Skeletal muscle satellite cell (primary cell): ENCODE measurements around the gene SOCS7.

Experiments used
- H3K27me3 ChIP-seq: 2 replicates; pipeline ENCODE4 v1.7.0; 2013; ENCODE audit warnings: low read length; ENCODE audit not compliant: control insufficient read depth, insufficient read depth
- H3K36me3 ChIP-seq: 2 replicates; pipeline ENCODE4 v1.7.0; 2013; ENCODE audit warnings: mild to moderate bottlenecking, control low read depth, low read length; ENCODE audit not compliant: insufficient read depth
- H3K4me1 ChIP-seq: 2 replicates; pipeline ENCODE4 v1.7.0; 2013; ENCODE audit warnings: low read length; ENCODE audit not compliant: control insufficient read depth, insufficient read depth
- H3K4me2 ChIP-seq: 2 replicates; pipeline ENCODE4 v1.7.0; 2013; ENCODE audit warnings: mild to moderate bottlenecking, low read length
- H3K4me3 ChIP-seq: 2 replicates; pipeline ENCODE4 v1.7.0; 2013; ENCODE audit warnings: low read length
- H3K9ac ChIP-seq: 2 replicates; pipeline ENCODE4 v1.7.0; 2013; ENCODE audit warnings: mild to moderate bottlenecking, low read depth, low read length, moderate library complexity
- H3K9me3 ChIP-seq: replicated peaks from 2 replicates; pipeline ENCODE4 v1.7.0; 2013; ENCODE audit warnings: mild to moderate bottlenecking, control low read depth, low read length

The SOCS7 gene

DNA sequence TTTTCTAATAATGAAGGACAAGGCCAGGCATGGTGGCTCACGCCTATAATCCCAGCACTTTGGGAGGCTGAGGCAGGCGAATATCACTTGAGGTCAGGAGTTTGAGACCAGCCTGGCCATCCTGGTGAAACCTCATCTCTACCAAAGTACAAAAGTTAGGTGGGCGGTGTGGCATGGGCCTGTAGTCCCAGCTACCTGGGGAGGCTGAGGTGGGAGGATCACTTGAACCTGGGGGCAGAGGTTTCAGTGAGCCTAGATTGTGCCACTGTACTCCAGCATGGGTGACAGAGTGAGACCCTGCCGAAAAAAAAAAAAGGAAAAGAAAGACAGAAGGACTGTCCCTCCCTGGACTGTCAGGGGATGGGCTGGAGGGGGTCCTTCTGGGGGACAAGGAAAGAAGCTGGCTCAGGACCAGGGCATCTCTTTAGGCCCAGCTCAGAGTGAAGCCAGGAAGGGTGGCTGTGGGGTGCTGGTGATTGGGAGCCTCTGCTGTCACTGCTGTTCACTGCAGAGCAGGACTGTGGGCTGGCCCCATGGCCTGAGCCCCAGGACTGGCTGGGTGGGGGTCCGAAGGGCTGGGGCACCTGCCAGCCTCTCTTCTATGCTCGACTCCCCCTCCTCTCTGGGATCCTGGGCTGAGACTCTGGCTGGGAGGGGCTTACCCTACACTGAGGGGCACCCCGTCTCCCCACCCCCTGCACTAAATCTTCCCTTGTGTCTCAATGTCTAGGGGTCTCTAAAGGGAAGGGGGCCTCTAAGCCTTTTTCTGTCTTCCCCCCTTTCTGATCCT, 75.7 kb downstream of the SOCS7 start:
- Histone ChIP-seq H3K9me3 (no peaks in the 10 kb centered on the region), H3K9ac (peak overlapping the region; percentile 80), H3K4me2 (peak overlapping the region; percentile 91), H3K4me1 (peaks cover 53% of the 10 kb centered on the region), H3K36me3 (no peaks in the 10 kb centered on the region), H3K4me3 (peak overlapping the region; percentile 76), H3K27me3 (no peaks in the 10 kb centered on the region)

DNA sequence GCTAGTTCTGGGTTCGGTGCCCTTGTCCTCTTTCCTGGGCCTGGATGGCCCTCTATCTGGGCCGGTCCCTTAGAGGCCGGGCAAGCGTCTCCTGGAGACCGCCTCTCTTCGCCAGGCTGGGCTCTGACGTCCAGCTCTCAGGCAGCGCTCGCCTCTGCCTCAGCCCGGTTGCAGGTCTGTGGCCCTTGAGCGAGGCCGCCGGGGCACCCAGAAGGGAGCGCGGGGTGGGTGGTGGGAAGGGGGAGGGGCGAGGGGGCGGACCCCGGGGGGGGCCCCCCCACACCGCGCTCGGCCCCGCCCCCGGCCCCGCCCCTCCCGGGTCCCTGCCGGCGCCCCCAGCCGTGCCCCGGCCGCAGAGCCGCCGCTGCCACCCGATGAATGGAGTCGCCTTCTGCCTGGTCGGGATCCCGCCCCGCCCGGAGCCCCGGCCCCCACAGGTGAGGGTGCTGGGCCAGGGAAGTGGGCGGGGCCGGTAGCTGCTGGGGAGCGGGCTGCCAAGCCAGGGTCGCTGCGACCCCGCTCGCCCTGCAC, 76.5 kb downstream of the SOCS7 start, which contains the start of gene ARHGAP23:
Gene ARHGAP23 (plus strand): TSS at position 353 of the 531 bp plus-strand sequence. CDS start 22 bp downstream, at position 375.
- Histone ChIP-seq H3K4me1 (peaks cover 48% of the 10 kb centered on the region), H3K4me3 (peak within 1 kb of the TSS; percentile 76)

DNA sequence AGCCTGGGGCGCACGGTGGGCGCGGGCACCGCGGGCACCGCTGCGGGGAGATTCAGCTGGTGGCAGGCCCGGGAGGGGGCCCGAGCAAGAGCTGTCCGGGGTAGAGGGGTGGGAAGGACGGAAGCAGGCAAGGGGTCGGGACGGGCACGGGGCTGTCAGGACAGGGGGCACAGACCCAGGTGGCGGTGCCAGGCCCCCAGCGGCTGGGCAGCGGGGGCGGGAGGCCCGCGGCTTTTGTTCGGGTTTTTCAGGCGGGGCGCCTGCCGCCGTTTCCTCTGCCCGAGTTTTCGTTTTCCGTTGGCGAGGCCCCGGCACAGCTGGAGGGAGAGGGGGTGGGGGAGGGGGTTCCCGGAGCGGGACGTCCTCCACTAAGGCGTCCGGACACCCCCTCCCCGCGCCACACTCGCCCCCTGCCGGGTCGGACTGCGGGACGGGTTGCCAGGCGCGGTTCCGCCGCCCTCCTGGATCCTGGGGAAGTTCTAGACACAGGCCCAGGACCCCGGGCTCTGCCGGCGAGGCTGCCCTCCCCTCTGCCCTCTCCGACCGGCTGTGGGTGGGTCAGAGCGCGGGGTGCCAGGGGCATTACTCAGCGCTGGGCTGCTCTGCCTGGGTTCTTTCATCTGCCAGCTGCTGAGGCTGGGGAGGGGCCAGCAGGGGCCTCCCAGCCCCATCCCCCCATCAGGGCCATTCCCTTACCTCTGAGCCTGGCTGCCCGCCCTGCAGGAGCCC, 77.2 kb downstream of the SOCS7 start:
- H3K9me3 ChIP-seq = no peaks in the 10 kb centered on the region

More for the DNA sequence above, 76.5 kb downstream of the SOCS7 start, which contains the start of gene ARHGAP23:
- Histone ChIP-seq H3K4me2 (peak within 1 kb of the TSS; percentile 97), H3K36me3 (peaks cover 2% of the 10 kb centered on the region), H3K9me3 (no peaks in the 10 kb centered on the region), H3K9ac (peak within 1 kb of the TSS; percentile 87), H3K27me3 (no peaks in the 10 kb centered on the region)

GRCh38 chr17:38429476-38430100, 77.9 kb downstream of the SOCS7 start:
- Histone ChIP-seq H3K36me3 (peaks cover 2% of the 10 kb centered on the region), H3K9ac (peak overlapping the region; percentile 87), H3K4me3 (peak overlapping the region; percentile 76), H3K4me2 (peak overlapping the region; percentile 97), H3K9me3 (no peaks in the 10 kb centered on the region), H3K27me3 (no peaks in the 10 kb centered on the region), H3K4me1 (peaks cover 55% of the 10 kb centered on the region)

More for the DNA sequence above, 77.2 kb downstream of the SOCS7 start:
- Histone ChIP-seq H3K4me1 (peaks cover 48% of the 10 kb centered on the region), H3K36me3 (peaks cover 2% of the 10 kb centered on the region), H3K27me3 (no peaks in the 10 kb centered on the region), H3K4me2 (peak overlapping the region; percentile 97), H3K4me3 (peak overlapping the region; percentile 76), H3K9ac (peak overlapping the region; percentile 87)

DNA sequence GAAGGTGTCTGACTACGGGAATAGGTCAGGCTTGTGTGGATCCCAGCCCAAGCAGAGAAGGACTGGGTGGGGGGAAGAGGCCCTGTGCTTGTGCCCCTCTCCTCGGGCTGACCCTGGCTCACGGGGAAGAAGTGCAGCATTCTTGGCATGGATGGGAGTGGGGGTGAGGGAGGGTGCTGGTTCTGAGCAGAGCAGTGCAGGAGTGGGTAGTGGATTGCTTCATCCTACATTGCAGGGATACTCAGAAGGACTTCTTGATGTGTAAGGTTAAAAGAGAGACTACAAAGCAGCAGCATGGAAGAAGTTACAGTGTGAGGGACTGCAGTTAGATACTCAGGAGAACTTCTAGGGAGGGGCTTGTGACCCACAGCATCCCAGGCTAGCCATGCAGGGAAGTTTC, 78.7 kb downstream of the SOCS7 start:
- H3K4me1 ChIP-seq = peaks cover 56% of the 10 kb centered on the region
- H3K9me3 ChIP-seq = no peaks in the 10 kb centered on the region
- H3K27me3 ChIP-seq = no peaks in the 10 kb centered on the region
- H3K4me3 ChIP-seq = peak overlapping the region; percentile 76
- H3K36me3 ChIP-seq = peaks cover 5% of the 10 kb centered on the region
- H3K9ac ChIP-seq = peak overlapping the region; percentile 87
- H3K4me2 ChIP-seq = peak overlapping the region; percentile 97

DNA sequence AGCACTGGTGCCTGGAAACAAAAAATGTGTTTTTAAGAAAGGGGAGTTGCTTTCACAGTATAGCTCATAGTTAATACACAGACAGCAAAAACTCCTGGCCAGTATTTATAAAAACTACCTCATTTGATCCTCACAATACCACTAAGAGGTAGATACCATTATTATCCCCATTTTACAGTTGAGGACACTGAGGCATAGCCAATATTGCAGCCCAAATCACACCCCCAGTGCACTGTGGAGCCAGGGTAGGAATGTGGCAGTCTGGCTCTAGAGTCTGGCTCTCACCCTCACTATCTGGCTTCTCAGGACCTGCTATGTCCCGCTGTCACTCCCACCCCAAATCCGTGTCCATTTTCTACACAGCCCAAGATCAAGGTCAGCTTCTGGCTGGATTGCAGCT, 79.2 kb downstream of the SOCS7 start:
- Histone ChIP-seq H3K36me3 (peaks cover 6% of the 10 kb centered on the region), H3K4me2 (peak overlapping the region; percentile 97), H3K4me3 (peak overlapping the region; percentile 76), H3K27me3 (no peaks in the 10 kb centered on the region), H3K9me3 (no peaks in the 10 kb centered on the region), H3K4me1 (peaks cover 53% of the 10 kb centered on the region), H3K9ac (no peak overlapping the region)

GRCh38 chr17:38431346-38432145, 79.9 kb downstream of the SOCS7 start:
- peaks cover 9% of the 10 kb centered on the region for H3K36me3 ChIP-seq
- H3K4me3 ChIP-seq = no peak overlapping the region
- no peaks in the 10 kb centered on the region for H3K27me3 ChIP-seq
- no peak overlapping the region for H3K9ac ChIP-seq
- H3K9me3 ChIP-seq = no peaks in the 10 kb centered on the region
- H3K4me2 ChIP-seq = peak overlapping the region; percentile 97
- H3K4me1 ChIP-seq = peaks cover 50% of the 10 kb centered on the region

DNA sequence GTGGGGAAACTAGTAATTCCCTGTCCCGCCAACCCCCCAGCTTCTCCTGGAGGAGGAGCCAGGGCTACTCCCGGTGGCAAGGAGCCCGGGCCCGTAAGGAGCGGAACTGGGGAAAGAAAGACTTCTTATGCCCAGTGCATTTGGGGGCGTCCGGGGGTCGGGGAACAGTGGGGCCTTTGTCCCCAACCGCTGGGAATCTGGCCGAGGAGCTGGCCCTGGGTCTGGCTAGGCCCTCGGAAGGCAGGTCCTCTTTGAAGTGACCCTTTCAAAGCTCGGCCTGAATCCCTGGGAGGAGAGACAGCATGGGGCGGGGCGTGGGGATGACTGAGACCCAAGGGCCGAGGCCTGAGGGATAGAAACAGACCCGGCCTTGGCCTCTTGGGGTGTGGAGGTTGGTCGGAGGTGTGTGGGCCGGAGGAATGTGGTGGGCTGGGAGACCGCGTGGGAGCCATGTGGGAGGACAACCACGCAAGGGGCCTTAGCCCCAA, 82.6 kb downstream of the SOCS7 start:
- peak overlapping the region; percentile 8 for H3K9ac ChIP-seq
- peaks cover 34% of the 10 kb centered on the region for H3K4me1 ChIP-seq
- no peaks in the 10 kb centered on the region for H3K9me3 ChIP-seq
- no peaks in the 10 kb centered on the region for H3K27me3 ChIP-seq
- H3K4me3 ChIP-seq = no peak overlapping the region
- no peak overlapping the region for H3K4me2 ChIP-seq
- H3K36me3 ChIP-seq = peaks cover 18% of the 10 kb centered on the region

DNA sequence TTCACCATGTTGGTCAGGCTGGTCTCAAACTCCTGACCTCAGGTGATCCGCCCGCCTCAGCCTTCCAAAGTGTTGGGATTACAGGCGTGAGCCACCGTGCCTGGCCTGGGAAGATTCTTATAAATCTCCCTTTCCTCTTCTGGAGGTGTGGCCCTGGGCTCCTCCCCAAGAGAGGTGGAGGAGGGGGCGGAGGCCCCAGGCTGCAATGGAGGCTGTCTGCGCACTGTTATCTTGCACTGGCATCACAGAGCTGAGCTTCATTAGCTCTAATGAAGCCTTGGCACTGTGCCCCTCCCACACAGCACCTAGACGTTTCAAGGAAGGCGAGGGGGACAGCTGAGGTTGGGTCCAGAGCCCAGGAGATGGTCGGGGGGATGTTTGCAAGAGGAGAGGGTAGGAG, 84.2 kb downstream of the SOCS7 start:
- H3K9ac ChIP-seq = no peak overlapping the region
- no peak overlapping the region for H3K4me2 ChIP-seq

DNA sequence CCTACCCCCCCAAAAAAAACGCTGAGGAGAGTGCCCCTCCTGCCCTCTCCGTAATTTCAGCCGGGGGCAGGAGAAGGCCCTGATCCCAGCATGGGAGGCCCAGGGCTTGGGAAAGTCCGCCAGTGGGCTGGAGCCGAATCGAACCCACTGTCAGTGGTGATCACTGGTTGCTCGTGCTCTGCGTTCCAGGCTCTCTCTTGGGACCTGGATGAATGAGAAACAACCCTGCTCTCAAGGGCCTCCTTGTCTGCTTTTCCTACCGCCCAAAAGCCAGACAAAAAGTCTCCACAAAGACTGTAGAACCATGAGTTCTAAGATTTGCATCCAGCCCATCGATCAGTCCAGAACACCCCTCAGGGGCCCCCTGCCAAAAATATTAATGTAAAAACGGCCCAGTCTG, 84.7 kb downstream of the SOCS7 start:
- no peak overlapping the region for H3K4me3 ChIP-seq
- H3K36me3 ChIP-seq = peaks cover 26% of the 10 kb centered on the region
- no peaks in the 10 kb centered on the region for H3K9me3 ChIP-seq
- H3K27me3 ChIP-seq = no peaks in the 10 kb centered on the region
- no peak overlapping the region for H3K9ac ChIP-seq
- peaks cover 18% of the 10 kb centered on the region for H3K4me1 ChIP-seq
- no peak overlapping the region for H3K4me2 ChIP-seq

More for the DNA sequence above, 84.2 kb downstream of the SOCS7 start:
- H3K4me3 ChIP-seq = no peak overlapping the region
- peaks cover 18% of the 10 kb centered on the region for H3K4me1 ChIP-seq
- H3K27me3 ChIP-seq = no peaks in the 10 kb centered on the region
- peaks cover 23% of the 10 kb centered on the region for H3K36me3 ChIP-seq
- no peaks in the 10 kb centered on the region for H3K9me3 ChIP-seq
